HG03469 (cell line): ENCODE data around the gene DOHH.
A peak's percentile ranks its signal among the peaks of the same experiment; 100 is the strongest.
"Not testable (repeated sequence)": the region's sequence is repeated elsewhere in the genome, so short reads cannot be mapped to it uniquely, and the experiment has no call there.

ENCODE experiments used
- ATAC-seq: cut with Tn5 transposase; IDR thresholded peaks from one replicate; pipeline ENCODE4 v1.9.1; 2021; ENCODE audit warnings: mild to moderate bottlenecking, moderate library complexity, moderate number of reproducible peaks; ENCODE audit not compliant: unreplicated experiment

The DOHH gene

DNA sequence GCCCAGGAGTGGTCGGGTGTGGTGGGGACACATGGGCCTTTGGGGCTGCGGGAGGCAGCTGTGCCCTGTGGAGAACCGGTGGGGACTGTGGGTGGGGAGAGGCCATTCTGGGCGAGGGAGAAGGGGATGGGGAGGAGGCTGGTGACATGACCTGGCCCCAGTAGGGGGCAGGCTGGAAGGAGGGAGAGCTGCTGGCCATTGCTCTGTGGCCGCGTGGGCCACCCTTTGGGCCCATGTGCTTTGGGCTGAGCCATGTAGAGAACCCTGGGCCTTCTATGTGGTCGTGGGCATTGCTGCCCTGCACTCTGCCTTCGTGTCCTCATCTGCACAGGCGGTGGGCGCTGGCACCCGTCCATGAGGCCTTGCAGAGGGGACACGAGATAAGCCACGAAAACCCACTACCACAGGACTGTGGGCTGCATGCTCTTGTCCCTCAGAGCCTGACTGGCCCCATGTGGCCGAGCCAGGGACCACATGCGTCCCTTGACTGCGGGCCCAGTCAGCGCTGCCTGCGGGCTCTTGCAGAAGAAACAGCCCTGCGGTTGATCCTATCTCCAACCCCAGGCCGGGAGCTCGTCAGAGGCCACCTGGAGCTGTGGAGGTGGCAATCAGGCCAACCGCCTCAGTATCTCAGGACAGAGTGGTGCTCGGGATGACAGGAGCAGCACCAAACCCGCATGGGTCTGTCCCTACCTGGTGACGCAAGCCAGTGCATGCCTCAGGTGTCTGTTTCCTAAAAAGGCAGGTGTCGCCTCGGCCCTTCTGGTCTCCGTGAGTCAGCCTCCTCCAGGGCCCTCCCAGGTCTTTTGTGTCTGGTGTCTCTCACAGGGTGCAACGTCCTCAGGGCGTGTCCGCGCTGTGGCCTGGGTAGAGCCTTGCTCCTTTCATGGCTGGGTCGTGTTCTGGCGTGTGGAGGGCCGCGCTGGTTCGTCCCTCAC is 20.0 kb upstream of the DOHH start:
- ATAC-seq, result no peak

GRCh38 chr19:3519126-3519525 is 18.7 kb upstream of the DOHH start:
- no peak for ATAC-seq

- ATAC-seq, result no peak
Observed at GRCh38 chr19:3518659-3519058, 18.2 kb upstream of the DOHH start.

DNA sequence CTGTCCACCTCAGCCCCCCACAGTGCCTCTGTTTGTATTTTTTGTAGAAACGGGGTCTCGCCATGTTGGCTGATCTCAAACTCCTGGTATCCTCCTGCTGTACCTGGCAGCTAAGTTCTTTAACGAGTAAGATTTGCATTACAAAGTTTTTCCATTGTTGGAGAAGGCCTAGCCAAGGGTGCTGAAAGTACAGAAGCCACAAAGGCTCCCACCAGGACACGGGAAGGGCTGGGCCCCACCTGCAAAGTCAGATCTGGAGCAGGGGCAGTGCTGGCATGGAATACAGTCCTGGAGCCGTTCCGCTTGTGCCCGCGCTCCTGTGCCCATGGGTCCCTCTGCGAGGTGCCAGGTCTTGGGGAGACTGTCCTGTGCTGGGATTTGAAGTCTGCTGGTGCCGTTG is 17.8 kb upstream of the DOHH start:
- no peak for ATAC-seq

DNA sequence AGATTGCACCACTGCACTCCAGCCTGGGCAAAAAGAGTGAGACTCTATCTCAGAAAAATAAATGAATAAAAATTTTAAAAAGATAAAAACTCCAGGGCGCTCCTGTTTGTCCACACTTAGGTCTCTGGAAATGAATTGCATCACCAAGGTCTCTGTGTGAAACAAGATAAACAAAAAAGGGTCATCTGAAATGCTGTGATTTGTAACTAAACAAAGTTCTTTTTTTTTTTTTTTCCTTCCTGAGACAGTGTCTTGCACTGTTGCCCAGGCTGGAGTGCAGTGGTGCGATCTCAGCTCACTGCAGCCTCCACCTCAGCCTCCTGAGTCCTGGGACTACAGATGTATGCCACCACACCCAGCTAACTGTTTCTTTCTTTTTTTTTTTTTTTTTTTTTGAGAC is 17.2 kb upstream of the DOHH start:
- no peak for ATAC-seq

DNA sequence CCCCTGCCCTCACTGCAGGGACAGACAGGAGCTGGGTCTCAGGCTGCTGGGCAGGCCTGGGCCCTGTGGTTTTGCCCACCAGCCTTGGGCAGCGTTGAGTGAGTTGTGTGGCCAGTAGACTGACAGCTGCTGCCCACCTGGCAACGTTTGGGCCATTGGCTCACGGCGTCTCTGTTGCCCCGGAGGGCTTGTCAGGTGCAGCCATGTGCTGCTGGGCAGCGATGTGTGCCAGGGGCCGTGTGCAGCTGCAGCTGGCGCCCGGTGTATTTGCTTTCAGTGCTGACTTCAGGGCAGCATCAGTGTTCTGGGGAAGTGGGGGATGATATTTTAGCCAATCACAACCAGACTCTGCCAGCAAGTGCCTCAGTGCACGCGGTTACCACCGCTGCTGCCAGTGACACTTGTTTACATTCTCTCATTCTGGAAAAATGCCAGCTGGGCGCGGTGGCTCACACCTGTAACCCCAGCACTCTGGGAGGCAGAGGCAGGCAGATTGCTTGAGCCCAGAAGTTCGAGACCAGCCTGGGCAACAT is 16.3 kb upstream of the DOHH start:
- no peak for ATAC-seq

GRCh38 chr19:3515891-3516422 is 15.5 kb upstream of the DOHH start:
- ATAC-seq, result no peak

DNA sequence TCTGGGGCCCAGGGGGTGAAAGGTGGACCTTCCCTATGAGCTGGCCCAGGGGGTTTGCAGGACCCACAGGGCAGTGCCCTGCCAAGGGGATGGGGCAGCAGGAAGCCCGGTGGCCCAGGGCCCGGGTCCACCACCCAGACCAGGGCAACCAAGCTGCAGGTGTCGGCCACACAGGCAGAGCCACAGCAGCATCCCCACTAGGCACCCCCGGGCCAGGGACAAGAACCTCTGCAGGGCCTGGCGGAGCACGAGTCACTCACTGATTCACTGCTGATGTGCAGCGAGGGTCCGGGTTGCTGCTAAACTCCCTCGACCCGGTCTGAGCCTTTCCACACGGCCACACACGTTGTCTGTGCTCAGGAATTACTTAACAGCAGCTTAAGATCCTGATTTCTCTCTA is 14.5 kb upstream of the DOHH start:
- no peak for ATAC-seq

GRCh38 chr19:3513229-3514140 is 13.0 kb upstream of the DOHH start:
- ATAC-seq, result no peak

GRCh38 chr19:3512562-3513228 is 12.2 kb upstream of the DOHH start:
- no peak for ATAC-seq

- ATAC-seq, result no peak
Observed at GRCh38 chr19:3511506-3512251, 11.2 kb upstream of the DOHH start.

DNA sequence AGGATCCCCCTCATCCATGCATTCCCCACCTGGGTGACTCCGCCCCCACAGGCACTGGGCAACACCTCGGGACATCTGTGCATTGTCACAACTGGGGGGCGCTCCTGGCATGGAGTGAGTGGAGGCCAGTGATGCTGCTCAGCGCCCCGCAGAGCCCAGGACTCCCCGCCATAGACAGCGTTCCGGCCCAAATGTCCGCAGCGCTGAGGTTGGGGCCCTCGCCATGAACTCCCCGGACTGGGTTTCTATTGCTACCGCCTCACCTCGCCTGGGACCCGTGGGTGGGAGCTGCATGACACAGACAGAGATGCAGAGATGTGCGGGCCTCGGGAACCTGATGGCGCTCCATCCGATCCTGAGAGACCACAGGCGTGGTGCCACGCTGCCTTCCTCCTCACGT is 10.3 kb upstream of the DOHH start:
- no peak for ATAC-seq

DNA sequence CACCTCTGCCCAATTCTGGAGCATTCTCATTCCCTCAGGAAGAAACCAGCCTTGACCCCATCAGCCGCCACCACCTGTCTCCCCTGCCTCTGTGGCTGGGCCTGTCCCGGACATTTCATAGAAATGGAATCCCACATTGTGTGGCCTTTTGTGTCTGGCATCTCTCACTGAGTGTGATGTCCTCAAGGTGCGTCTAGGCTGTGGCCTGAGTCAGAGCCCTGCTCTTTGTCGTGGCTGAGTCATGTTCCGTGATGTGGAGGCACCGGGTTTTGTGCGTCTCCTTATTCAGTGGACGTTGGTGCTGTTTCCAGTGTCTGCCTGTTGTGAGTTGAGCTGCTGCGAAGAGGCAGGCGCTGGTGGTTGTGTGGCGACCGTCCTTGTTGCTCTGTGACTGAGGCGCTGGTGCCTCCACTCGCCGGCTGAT is 9.1 kb upstream of the DOHH start:
- no peak for ATAC-seq

DNA sequence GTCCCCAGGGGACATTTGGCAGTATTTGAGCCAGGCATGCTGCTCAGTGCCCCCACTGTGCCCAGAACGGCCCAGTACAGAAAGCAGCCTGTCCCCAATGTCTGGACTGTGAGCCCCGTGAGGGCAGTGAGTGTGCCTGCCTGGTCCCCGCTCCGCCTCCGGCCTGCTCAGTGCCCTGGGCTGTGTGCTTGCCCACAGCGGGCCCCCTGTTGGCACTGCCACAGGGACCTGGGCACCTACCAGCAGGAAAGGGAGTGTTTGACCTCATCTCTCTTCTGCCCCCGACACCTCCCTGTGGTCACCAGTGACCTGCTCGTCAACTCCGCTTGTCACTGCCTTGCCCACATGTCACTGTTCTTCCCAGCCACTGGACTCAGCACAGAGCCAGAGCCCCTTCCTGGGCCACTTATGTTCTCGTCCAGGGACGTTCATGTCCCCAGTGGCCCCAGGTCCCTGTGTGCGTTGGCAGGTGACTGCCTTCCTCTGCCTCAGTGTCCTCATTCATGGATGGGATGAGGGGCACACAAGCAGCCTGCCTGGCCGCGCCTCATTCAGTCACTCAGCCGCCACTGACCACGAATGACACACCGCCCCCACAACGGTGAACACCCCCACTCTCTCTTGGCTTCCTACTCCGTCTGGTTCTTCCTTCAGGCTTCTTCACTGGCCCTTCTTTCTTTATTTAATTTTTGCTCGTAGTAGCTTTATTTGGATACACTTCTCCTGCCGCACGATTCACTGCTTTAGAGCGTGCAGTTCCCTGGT is 8.5 kb upstream of the DOHH start:
- ATAC-seq, result no peak

DNA sequence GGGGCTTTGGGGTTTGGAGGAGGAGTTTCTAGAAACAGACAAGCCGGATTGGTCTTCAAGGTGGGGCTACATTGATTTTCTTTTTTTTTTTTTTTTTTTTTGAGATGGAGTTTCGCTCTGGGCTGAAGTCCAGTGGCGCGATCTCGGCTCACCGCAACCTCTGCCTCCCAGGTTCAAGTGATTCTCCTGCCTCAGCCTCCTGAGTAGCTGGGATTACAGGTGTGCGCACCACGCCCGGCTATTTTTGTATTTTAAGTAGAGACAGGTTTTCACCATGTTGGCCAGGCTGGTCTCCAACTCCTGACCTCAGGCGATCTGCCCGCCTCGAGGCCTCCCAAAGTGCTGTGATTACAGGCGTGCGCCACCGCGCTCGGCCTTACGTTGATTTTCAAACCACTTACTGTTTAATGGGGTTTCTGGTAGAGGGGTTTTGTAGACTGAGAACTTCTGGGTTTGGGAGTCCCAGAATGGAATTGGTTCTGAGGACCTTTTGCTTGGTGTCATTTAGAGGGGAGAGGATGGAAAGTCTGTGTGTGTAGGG is 7.7 kb upstream of the DOHH start:
- not testable (repeated sequence) for ATAC-seq

GRCh38 chr19:3507371-3508120 is 7.1 kb upstream of the DOHH start:
- no peak for ATAC-seq

DNA sequence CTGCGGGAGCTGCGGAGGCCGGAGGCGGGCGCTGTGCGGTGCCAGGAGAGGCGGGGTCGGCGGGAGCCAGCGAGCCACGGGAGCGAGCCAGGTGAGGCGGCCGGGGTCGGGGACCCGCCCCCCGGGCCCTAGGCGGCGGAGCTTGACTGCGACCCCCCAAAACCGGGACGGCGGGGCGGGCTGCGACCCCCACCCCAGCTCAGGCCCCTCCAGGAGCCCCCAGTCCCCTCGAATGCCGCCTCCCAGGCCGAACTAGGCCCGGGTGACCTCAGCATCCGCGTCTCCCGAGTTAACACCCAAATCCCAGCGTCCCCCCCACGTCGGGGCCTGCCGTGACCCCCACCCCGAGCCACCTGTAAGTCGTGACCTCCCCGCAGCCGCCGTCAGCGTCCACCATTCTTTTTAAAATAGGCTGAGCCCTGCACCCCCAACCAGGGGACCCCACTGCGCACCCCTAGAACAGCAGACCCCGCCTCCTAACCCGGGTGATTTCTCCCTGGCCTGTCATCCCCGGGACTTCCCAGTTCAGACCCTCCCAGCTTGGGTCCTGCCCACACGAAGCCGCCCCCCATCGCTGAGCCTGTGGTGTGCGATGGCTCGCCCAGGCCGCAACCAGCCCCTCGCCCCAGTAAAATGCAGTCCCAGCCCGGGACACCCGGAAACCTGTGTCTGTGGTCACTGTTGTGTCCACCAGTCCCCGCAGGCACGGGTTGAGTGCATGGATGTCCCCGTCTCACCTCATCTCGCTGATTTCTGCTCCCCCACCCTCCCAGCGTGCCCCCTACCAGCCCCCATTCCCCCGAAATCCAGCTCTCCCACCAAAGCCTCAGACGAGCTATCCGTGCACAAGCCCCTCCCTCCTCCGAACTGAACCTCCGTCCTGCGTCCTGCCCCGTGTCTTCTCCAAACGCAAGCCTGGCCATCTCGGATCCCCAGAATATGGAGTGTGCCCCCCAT is 6.2 kb upstream of the DOHH start:
- ATAC-seq, result peak; percentile 14
